Gastroesophageal sphincter (tissue), 4 donors: Measurements from ENCODE around the gene OS9. TPM values are rescaled to one million over a fixed set of nuclear protein-coding genes. Genes with fewer than 3 reads are reported as not detected.

Experiments used
- ATAC-seq: fragments of 150-250 bp; one replicate; pipeline ENCODE4 v1.9.1; 2016; ENCODE audit warnings: mild to moderate bottlenecking, moderate library complexity
- H3K27ac ChIP-seq, 4 donors: fragments of 200-600 bp; sonication (generic) in 3 of 4; 1 replicate in 3 of 4; 2 replicates in 1 of 4; pipeline ENCODE4 v1.5.1; 2016 to 2019
- H3K27me3 ChIP-seq: fragments of 200-600 bp; sonication (generic); one replicate; pipeline ENCODE4 v1.5.1; 2019
- H3K36me3 ChIP-seq, 2 donors: fragments of 200-600 bp; sonication (generic); one replicate each; pipeline ENCODE4 v1.5.1; 2019; ENCODE audit warnings: control low read depth in 1 of 2
- H3K4me1 ChIP-seq, 3 donors: fragments of 200-600 bp; sonication (generic); 1 replicate in 2 of 3; 2 replicates in 1 of 3; pipeline ENCODE4 v1.5.1; 2016 to 2019; ENCODE audit warnings: control low read depth in 2 of 3
- H3K4me3 ChIP-seq, 2 donors: fragments of 200-600 bp; sonication (generic); one replicate each; pipeline ENCODE4 v1.5.1; 2019; ENCODE audit warnings: mild to moderate bottlenecking in 1 of 2, moderate library complexity in 1 of 2
- H3K9me3 ChIP-seq, 3 donors: fragments of 200-600 bp; sonication (generic); one replicate each; pipeline ENCODE4 v1.5.1; 2017 to 2019; ENCODE audit warnings: control low read depth in 2 of 3
- EP300 ChIP-seq: sonication (generic); formaldehyde crosslinking; IDR thresholded peaks from one replicate; pipeline ENCODE4 v1.6.1; 2017; ENCODE audit warnings: antibody characterized with exemption, mild to moderate bottlenecking
- POLR2A ChIP-seq, 2 donors: fragments of 450-650 bp; IDR thresholded peaks; one replicate each; pipeline ENCODE4 v1.6.1; 2017; ENCODE audit warnings: antibody characterized with exemption in 2 of 2, mild to moderate bottlenecking in 2 of 2, moderate library complexity in 1 of 2
- POLR2AphosphoS5 ChIP-seq: sonication (generic); formaldehyde crosslinking; IDR thresholded peaks from one replicate; pipeline ENCODE4 v1.6.1; 2017; ENCODE audit warnings: antibody characterized with exemption
- WGBS, 2 donors: methylation state at CpG; one replicate each; pipeline ENCODE4 v1.1.5; 2018; ENCODE audit warnings: low coverage in 1 of 2; 5-methylcytosine and 5-hydroxymethylcytosine counted together
- total RNA-seq, 4 donors: library from RNA; depleted of rRNA; stranded (reverse); fragments of >200 nt; gene quantifications; one replicate each; pipeline ENCODE4 v1.1.0, GENCODE V29; 2016
- TF ChIP-seq, protein P1 (sequence below), 4 experiments: fragments of 200-600 bp in 2 of 4; fragments of 450-650 bp in 2 of 4; sonication (generic) in 1 of 4; IDR thresholded peaks; one replicate each; pipeline ENCODE4 v1.5.1; 2017 to 2019; ENCODE audit warnings: antibody characterized with exemption in 4 of 4, mild to moderate bottlenecking in 2 of 4, moderate library complexity in 2 of 4

Gene OS9
- total RNA-seq, 4 donors from 2014 or later: 161 to 235 (median 186) TPM

DNA sequence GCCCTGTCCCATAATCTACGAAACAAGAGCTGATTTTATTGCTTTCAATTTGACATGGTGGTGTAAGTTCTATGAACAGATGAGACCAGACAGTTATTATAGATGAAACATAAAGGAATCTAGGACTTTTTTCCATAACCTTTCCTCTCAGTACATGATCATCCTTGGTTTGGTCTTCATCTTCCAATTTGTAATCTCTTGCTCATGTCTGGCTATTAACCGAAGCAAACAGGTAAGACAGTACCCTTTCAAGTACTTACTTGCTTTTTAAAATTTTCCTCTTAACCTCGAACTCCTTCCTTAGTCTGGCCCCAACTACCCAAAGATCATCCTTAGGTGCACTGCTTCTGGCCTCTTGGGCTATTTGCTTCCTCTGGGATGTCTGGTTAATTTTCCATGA is 52.1 kb downstream of the OS9 start:
- no peaks in the 10 kb centered on the region for H3K9me3 ChIP-seq
- H3K27me3 ChIP-seq: peaks cover 12% of the 10 kb centered on the region
- peak overlapping the region in 1 of 2 donors; percentile 85 for H3K4me3 ChIP-seq
- WGBS, 2 donors: 83 to 86% methylated on average over 1 to 3 of the region's 3 CpGs
- peaks cover 0 to 42% of the 10 kb centered on the region in 2 donors for H3K36me3 ChIP-seq
- H3K4me1 ChIP-seq: peaks cover 0 to 31% (median 8%) of the 10 kb centered on the region in 3 donors
- TF ChIP-seq EP300 (no peak), POLR2A (IDR thresholded peaks at IDR 0.05) (no peak), POLR2AphosphoS5 (no peak)
- TF ChIP-seq, protein P1, sequence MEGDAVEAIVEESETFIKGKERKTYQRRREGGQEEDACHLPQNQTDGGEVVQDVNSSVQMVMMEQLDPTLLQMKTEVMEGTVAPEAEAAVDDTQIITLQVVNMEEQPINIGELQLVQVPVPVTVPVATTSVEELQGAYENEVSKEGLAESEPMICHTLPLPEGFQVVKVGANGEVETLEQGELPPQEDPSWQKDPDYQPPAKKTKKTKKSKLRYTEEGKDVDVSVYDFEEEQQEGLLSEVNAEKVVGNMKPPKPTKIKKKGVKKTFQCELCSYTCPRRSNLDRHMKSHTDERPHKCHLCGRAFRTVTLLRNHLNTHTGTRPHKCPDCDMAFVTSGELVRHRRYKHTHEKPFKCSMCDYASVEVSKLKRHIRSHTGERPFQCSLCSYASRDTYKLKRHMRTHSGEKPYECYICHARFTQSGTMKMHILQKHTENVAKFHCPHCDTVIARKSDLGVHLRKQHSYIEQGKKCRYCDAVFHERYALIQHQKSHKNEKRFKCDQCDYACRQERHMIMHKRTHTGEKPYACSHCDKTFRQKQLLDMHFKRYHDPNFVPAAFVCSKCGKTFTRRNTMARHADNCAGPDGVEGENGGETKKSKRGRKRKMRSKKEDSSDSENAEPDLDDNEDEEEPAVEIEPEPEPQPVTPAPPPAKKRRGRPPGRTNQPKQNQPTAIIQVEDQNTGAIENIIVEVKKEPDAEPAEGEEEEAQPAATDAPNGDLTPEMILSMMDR (IDR thresholded peaks at IDR 0.05): no peak
- peak overlapping the region in 3 of 4 donors; percentile 93 to 97 (median 94) for H3K27ac ChIP-seq
- ATAC-seq: no peak

DNA sequence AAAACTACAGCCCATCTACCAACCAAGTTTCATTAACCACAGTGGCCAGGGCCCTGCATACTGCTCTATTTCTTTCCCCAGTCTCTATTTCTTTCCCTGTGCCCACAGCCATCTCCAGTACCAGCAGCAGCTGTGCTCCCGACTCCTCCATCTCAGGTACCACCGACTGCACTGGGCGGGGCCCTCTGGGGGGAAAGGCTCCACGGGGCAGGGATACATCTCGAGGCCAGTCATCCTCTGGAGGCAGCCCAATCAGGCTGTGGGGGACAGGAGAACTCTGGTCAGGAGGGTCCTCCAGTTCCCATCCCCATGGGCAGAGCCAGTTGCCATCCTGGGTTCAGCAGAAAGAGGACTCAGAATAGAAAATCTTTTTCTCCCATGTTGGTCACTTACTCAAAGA is 55.1 kb downstream of the OS9 start:
- no peak overlapping the region for H3K4me3 ChIP-seq
- H3K27me3 ChIP-seq: no peaks in the 10 kb centered on the region
- WGBS, 2 donors: 71% methylated on average over 3 of the region's 5 CpGs; no CpG with 5 or more reads in 1 of the 2 donors
- H3K9me3 ChIP-seq: no peaks in the 10 kb centered on the region
- ATAC-seq: no peak
- peaks cover 0 to 42% of the 10 kb centered on the region in 2 donors for H3K36me3 ChIP-seq
- H3K27ac ChIP-seq: no peak overlapping the region
- H3K4me1 ChIP-seq: peaks cover 2 to 46% (median 16%) of the 10 kb centered on the region in 3 donors
- no peak for TF ChIP-seq POLR2AphosphoS5

DNA sequence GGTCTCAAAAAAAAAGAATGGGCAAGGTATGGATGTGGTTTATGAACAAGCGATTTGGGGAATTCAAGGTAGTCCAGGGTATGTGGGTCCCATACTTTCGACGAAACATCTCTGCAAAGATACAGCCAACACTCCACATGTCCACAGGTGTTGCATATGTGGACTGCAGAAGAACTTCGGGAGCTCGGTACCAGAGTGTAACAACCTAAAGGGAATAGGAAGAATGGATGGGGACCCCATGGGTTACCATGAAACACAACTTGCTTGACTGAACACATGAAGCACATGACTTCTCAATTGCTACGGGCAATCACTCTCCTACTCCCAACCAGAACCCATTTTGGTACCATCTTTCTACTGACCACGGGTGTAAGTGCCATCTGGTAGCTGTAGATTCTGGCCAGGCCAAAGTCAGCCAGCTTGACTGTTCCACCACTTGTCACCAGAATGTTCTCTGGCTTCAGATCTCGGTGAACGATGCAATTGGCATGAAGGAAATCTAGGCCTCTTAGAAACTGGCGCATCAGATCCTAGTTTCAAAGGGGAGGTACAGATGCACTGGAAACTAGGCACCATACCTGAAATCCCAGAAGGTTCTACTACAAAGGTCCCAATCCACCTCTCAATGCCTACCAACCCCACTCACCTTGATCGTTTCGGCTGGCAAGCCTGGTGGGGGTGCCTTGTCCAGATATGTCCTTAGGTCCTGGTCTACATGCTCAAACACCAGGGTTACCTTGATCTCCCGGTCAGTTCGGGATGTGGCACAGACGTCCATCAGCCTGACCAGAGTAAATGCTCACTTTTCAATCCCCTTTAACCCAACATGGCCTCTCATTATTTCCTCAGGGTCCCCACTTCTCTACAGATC is 56.9 kb downstream of the OS9 start:
- H3K4me3 ChIP-seq: peak overlapping the region in 1 of 2 donors; percentile 72
- ATAC-seq: no peak
- TF ChIP-seq POLR2A (IDR thresholded peaks at IDR 0.05) (no peak), EP300 (no peak), POLR2AphosphoS5 (no peak)
- TF ChIP-seq, protein P1 (IDR thresholded peaks at IDR 0.05): no peak
- 84 to 86% methylated on average over 9 to 10 of the region's 15 CpGs for WGBS, 2 donors
- no peaks in the 10 kb centered on the region for H3K27me3 ChIP-seq
- H3K27ac ChIP-seq: peak overlapping the region in 3 of 4 donors; percentile 87 to 94 (median 87)
- H3K4me1 ChIP-seq: peaks cover 2 to 46% (median 12%) of the 10 kb centered on the region in 3 donors
- H3K36me3 ChIP-seq: peaks cover 0 to 42% of the 10 kb centered on the region in 2 donors
- no peaks in the 10 kb centered on the region for H3K9me3 ChIP-seq

DNA sequence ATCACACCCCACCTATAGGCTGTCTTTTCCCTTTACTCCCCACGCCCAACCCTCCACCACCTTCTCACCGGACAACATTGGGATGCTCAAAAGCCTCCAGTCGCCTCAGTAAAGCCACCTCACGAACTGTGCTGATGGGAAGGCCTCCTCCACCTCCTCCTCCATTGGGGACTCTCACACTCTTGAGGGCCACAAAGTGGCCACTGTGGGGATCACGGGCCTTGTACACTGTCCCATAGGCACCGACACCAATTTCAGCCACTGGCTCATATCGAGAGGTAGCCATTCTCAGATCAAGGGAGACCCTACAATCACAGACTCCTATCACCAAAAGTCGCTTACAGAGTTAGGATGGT is 57.5 kb downstream of the OS9 start:
- Histone ChIP-seq H3K4me3 (peak overlapping the region; percentile 72 to 86), H3K27me3 (no peaks in the 10 kb centered on the region), H3K27ac (peak overlapping the region; percentile 80 to 94 (median 87)), H3K36me3 (peaks cover 0 to 42% of the 10 kb centered on the region in 2 donors), H3K9me3 (no peaks in the 10 kb centered on the region), H3K4me1 (peaks cover 2 to 46% (median 16%) of the 10 kb centered on the region in 3 donors)
- no peak for ATAC-seq
- 15 to 21% methylated on average over 4 to 5 of the region's 8 CpGs for WGBS, 2 donors
- TF ChIP-seq POLR2AphosphoS5: no peak
- TF ChIP-seq POLR2A (IDR thresholded peaks at IDR 0.05): no peak
- TF ChIP-seq EP300: no peak
- TF ChIP-seq, protein P1 (IDR thresholded peaks at IDR 0.05): no peak

DNA sequence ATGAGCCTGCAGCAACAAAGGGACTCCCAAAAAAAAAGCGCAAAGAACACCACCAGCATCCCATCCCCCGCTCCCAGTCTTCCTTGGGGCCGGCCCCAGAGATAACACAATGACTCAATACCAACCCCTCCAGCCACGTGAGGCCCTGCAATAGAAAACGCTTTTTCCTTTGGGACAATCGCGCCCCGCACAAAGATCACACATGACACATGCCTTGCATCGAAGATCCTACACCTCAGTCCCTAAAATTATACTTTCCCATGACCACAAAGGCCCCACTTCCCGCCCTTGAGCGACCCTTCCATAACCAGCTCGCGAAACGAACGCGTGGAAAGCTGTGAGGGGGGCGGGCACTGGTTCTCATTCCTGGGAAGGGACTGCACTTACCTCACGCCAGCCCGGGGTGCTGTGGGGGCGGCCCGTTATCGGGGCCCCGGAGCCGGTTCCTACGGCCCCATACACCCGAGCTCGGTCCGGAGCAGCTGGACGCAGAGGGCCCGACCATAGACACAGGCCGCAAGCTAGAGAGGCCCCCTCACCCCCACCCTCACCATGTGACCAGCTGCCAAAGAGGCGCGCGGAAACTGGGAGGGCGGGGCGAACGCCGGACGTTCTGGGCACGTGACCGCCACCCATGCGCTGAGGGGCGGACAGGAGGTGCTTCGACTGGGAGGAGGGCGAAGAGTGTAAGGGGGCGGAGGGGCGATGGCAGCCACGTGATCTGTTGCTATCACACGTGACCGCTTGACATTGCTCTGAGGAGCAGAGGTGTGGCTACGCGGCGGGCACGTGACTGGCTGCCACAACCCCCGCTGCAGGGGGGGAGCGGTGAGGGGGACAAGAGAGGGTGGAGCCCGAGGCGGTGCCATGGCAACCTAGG is 58.1 kb downstream of the OS9 start, which contains the start of gene CDK4:
CDK4 (minus strand) TSS at position 523 of the 880 bp plus-strand sequence. CDS start 593 bp downstream, outside the sequence.
- ATAC-seq: peak; percentile 92
- Histone ChIP-seq H3K9me3 (no peaks in the 10 kb centered on the region), H3K4me1 (peaks cover 2 to 51% (median 17%) of the 10 kb centered on the region in 3 donors), H3K27ac (peak within 1 kb of the TSS; percentile 80 to 94 (median 87)), H3K36me3 (peaks cover 0 to 37% of the 10 kb centered on the region in 2 donors), H3K27me3 (no peaks in the 10 kb centered on the region), H3K4me3 (peak within 1 kb of the TSS; percentile 72 to 86)
- no peak for TF ChIP-seq EP300
- TF ChIP-seq, protein P1 (IDR thresholded peaks at IDR 0.05): no peak
- peak; percentile 47 to 66 for TF ChIP-seq POLR2A (IDR thresholded peaks at IDR 0.05)
- TF ChIP-seq POLR2AphosphoS5: peak; percentile 83
- WGBS, 2 donors: 0 to 1% methylated on average over 14 to 20 of the region's 58 CpGs
